ENCODE measurements around the gene PRKCD.

The PRKCD gene

DNA sequence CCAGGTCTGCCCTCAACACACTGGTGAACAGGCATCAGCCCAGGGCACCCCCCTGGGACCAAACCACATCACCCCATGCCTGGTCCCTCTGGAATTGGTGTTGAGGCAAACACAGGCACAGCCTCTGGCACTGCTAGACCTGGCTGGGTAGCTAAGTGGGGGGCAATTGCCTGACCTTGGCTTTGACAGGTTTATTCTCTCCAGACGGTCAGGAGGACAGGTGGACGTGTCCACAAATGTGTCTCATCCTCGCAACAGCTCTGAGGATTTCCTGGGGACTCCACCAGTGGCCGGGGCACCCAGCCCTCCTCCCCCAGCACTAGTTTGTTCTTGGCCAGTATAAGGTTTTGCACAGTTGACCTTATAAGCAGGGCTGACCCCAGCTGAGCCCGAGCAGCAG is 63.5 kb downstream of the PRKCD start:
- no peak for DNase-seq (ENCODE audit: low read depth)
- no peak overlapping the region for H3K4me3 ChIP-seq (ENCODE audit: low read depth, low read length)
- TF ChIP-seq, protein P1, sequence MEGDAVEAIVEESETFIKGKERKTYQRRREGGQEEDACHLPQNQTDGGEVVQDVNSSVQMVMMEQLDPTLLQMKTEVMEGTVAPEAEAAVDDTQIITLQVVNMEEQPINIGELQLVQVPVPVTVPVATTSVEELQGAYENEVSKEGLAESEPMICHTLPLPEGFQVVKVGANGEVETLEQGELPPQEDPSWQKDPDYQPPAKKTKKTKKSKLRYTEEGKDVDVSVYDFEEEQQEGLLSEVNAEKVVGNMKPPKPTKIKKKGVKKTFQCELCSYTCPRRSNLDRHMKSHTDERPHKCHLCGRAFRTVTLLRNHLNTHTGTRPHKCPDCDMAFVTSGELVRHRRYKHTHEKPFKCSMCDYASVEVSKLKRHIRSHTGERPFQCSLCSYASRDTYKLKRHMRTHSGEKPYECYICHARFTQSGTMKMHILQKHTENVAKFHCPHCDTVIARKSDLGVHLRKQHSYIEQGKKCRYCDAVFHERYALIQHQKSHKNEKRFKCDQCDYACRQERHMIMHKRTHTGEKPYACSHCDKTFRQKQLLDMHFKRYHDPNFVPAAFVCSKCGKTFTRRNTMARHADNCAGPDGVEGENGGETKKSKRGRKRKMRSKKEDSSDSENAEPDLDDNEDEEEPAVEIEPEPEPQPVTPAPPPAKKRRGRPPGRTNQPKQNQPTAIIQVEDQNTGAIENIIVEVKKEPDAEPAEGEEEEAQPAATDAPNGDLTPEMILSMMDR (IDR thresholded peaks at IDR 0.05; ENCODE audit: insufficient read depth, low read depth, low read length, missing control alignments), result no peak

DNA sequence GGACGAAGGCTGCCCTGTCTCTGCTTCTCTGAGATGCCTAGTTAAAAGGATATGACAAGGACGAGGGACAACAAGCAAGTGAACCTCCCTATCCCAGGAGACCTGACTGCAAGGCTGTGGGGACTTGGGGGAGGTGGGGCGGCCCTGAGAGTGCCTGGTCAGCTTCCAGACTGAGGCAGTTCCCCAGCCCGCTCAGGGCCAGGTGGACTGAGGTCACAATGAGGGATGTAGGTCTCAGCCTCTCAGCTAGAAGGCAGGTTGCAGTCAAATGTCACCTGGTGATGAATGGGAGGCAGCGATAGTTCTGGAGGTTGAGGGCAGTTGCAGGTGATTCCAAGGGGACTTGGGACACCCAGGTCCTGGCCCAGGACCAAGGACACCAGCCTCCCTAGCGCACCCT is 64.2 kb downstream of the PRKCD start:
- TF ChIP-seq, protein P1 (IDR thresholded peaks at IDR 0.05; ENCODE audit: insufficient read depth, low read depth, low read length, missing control alignments), result no peak
- DNase-seq (ENCODE audit: low read depth), result no peak
- H3K4me3 ChIP-seq (ENCODE audit: low read depth, low read length), result no peak overlapping the region

DNA sequence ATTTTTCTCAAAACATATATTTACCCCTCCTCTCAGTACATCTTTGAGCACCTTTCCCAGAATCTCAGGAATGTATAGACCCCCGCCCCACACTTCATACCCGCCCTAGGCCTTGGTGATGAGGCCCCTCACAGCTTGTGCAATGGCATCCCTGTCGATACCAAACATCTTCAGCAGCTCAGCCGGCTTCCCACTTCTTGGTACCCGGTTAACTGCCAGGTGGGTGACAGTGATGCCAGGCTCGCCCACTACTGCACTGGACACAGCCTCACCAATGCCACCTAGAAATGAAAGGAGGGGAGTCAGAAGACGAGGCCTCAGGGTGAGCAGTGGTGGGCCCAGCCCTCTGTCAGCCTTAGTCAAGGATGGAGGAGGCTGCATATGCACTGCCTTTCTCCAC is 64.6 kb downstream of the PRKCD start:
- DNase-seq (ENCODE audit: low read depth), result no peak
- H3K4me3 ChIP-seq (ENCODE audit: low read depth, low read length), result no peak overlapping the region
- TF ChIP-seq, protein P1 (IDR thresholded peaks at IDR 0.05; ENCODE audit: insufficient read depth, low read depth, low read length, missing control alignments), result no peak

DNA sequence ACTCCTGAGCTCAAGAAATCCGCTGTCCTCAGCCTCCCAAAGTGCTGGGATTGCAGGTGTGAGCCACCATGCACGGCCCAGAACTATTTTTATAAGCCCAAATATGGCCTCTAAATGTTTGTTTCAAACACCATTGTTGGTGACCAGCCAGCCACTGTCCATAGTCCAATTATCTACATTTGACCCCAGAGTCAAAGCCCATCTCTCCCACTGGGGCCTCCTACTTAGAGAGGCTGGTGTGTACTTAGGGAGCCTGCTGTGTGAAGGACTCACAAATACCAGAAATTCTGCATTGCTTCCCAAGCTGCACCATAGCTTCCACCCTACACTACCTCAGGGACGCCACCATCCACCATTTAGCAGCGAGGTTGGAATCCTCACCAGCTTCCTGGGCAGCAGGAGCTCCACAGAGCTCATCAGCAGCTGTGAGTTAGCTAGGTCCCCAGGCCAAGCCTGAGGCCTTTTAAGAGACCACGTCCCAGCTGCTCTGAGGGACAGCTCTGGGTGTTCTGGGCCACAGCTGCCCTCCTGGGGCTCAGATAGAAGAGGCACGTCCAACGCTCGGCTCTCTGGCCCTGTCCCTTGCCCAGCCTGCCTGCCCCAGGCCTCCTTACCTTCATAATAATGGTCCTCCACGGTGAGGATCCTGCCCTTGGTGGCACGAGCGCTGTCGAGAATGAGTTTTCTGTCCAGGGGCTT is 65.3 kb downstream of the PRKCD start:
- DNase-seq (ENCODE audit: low read depth), result no peak
- TF ChIP-seq, protein P1 (IDR thresholded peaks at IDR 0.05; ENCODE audit: insufficient read depth, low read depth, low read length, missing control alignments), result no peak
- H3K4me3 ChIP-seq (ENCODE audit: low read depth, low read length), result no peak overlapping the region

DNA sequence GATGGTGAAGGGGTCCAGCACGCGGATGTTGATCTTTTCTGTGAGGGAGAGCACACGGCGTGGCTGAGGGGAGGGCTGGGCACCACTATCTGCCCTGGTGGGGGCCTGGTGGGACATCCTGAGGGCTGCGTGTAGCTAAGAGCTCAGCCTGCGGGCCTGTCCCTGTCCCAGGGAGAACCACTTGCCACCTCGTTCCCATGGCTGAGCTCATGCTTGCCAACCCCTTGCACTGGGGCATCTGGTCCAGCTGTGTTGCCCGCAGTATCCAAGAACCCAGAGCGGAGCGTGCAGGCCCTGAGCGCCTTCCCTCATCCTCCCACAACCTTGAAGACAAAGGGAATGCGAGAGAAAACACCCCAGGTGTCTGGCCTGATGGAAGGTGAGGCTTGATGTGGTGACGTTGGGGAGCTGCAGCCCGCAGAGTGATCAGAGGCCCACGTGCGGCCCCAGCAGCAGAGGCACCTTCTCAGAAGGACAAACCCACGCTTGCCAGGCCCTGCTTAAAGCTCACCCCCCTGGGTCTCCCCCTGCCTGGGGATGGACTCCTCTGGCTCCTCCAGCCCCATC is 65.9 kb downstream of the PRKCD start:
- H3K4me3 ChIP-seq (ENCODE audit: low read depth, low read length), result no peak overlapping the region
- no peak for DNase-seq (ENCODE audit: low read depth)
- TF ChIP-seq, protein P1 (IDR thresholded peaks at IDR 0.05; ENCODE audit: insufficient read depth, low read depth, low read length, missing control alignments), result no peak

DNA sequence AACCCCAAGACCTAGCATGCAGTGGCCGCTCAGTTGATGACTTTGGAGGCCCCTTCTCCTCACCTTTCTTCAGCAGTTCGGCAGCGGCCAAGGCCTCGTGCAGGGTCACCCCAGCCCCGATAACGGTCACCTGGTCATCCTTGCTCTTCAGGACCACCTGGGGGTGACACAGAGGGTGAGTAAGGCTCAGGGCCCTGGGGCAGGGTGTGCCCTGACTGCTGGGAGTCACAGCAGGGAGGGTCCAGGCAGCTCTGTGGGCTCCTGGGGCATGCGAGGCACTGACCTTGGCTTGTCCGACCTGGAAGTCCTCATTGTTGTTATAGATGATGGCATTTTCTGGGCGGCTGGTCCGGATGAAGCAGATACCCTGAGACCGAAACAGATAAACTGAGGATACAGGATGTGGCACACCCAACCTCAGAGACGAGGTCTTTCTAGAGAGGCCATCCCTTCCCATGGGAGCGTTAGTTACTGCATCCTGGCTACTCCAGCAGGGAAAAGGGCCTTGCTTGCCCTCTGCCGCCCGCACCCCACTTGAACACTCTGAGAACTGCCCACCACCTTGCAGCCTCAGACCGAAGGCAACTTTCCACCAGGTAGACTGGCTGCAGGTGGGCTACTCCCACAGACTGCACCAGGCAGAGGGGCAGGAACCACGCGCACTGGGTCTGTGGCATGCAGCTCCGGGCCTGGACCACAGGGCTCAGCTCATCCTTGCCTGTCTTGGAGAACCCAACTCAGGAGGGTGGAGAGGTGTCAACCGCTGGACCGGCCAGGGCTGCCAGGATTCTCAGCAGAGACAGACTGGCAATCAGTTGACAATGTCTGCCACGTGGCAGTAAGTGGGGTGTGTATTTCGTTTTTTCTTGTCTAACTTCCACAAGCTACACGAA is 67.2 kb downstream of the PRKCD start:
- DNase-seq (ENCODE audit: low read depth), result no peak
- H3K4me3 ChIP-seq (ENCODE audit: low read depth, low read length), result no peak overlapping the region
- TF ChIP-seq, protein P1 (IDR thresholded peaks at IDR 0.05; ENCODE audit: insufficient read depth, low read depth, low read length, missing control alignments), result no peak

Measured in GM12865 (cell line).